Esophagus squamous epithelium (tissue), 5 donors: ENCODE measurements around the gene DDX20. TPM values are rescaled to one million over a fixed set of nuclear protein-coding genes. Genes with fewer than 3 reads are reported as not detected.

Experiments
- DNase-seq: peaks from one replicate; lab custom pipeline; 2025; lab: John Stamatoyannopoulos, UW
- H3K27ac ChIP-seq, 4 donors: fragments of 200-600 bp; sonication (generic); one replicate each; pipeline ENCODE4 v1.5.1; 2016 to 2019; ENCODE audit warnings: mild to moderate bottlenecking in 1 of 4
- H3K27me3 ChIP-seq, 4 donors: fragments of 200-600 bp; sonication (generic); 1 replicate in 3 of 4; 2 replicates in 1 of 4; pipeline versions ENCODE4 v1.5.1 to v1.6.0; 2017 to 2021; ENCODE audit warnings: antibody characterized with exemption in 1 of 4
- H3K36me3 ChIP-seq, 3 donors: fragments of 200-600 bp; sonication (generic); one replicate each; pipeline ENCODE4 v1.5.1; 2016 to 2019
- H3K4me1 ChIP-seq, 3 donors: fragments of 200-600 bp; sonication (generic); one replicate each; pipeline ENCODE4 v1.5.1; 2017 to 2019
- H3K4me3 ChIP-seq, 4 donors: fragments of 200-600 bp; sonication (generic); 1 replicate in 3 of 4; 2 replicates in 1 of 4; pipeline ENCODE4 v1.5.1; 2016 to 2019; ENCODE audit warnings: mild to moderate bottlenecking in 2 of 4, moderate library complexity in 1 of 4
- H3K9me3 ChIP-seq, 3 donors: fragments of 200-600 bp; sonication (generic); one replicate each; pipeline ENCODE4 v1.5.1; 2016 to 2019
- CTCF ChIP-seq, 6 experiments: fragments of 450-650 bp in 4 of 6; fragments of 200-600 bp in 2 of 6; sonication (generic) in 2 of 6; IDR thresholded peaks; one replicate each; pipeline ENCODE4 v1.5.1; 2016 to 2019; ENCODE audit warnings: antibody characterized with exemption in 6 of 6, mild to moderate bottlenecking in 4 of 6, moderate library complexity in 4 of 6
- POLR2A ChIP-seq, 4 donors: fragments of 450-650 bp; IDR thresholded peaks; one replicate each; pipeline ENCODE4 v1.6.1; 2017; ENCODE audit warnings: antibody characterized with exemption in 4 of 4, mild to moderate bottlenecking in 4 of 4, moderate library complexity in 3 of 4
- WGBS, 2 donors: methylation state at CpG; one replicate each; pipeline ENCODE4 v1.1.5; 2018; 5-methylcytosine and 5-hydroxymethylcytosine counted together
- intact Hi-C: fragments of 100-400 bp; cut with DNase I; formaldehyde crosslinking; loops from one replicate; pipeline ENCODE4 v1.15.0; 2022
- total RNA-seq, 4 donors: library from RNA; depleted of rRNA; stranded (reverse); fragments of >200 nt; gene quantifications; one replicate each; pipeline ENCODE4 v1.1.0, GENCODE V29; 2016
- donor health status: DM: yes; HTN: yes; CAD: no.

The DDX20 gene
- total RNA-seq, 4 donors from 2014 or later, result 7.2 to 23.8 (median 11.5) TPM

DNA sequence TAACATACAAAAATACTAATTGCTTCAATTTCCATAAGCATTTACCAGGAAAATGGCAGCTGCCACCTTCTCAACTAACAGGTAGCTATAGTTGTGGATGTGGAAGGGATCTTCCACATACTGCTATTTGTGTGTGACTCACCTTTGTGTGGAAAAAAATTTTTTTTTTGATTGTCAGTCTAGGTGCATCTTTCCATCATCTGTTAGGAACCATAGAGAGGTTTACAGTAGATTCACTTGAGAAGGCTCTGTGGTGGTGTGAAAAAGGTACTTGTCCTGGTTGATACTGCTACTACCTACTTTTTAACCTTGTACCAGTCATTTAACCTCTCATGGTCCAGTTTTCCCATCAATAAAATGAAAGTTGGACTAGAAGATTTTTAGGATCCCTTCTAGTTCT lies 12.9 kb downstream of the DDX20 start:
- Histone ChIP-seq H3K27ac (no peak overlapping the region), H3K4me1 (peaks cover 0 to 4% (median 0%) of the 10 kb centered on the region in 3 donors), H3K9me3 (no peaks in the 10 kb centered on the region), H3K36me3 (peaks cover 0 to 52% (median 0%) of the 10 kb centered on the region in 3 donors), H3K4me3 (no peak overlapping the region), H3K27me3 (no peaks in the 10 kb centered on the region)
- TF ChIP-seq POLR2A (IDR thresholded peaks at IDR 0.05) (no peak), CTCF (IDR thresholded peaks at IDR 0.05) (no peak)
- intact Hi-C loops, result no loop called here
- no peak for DNase-seq

DNA sequence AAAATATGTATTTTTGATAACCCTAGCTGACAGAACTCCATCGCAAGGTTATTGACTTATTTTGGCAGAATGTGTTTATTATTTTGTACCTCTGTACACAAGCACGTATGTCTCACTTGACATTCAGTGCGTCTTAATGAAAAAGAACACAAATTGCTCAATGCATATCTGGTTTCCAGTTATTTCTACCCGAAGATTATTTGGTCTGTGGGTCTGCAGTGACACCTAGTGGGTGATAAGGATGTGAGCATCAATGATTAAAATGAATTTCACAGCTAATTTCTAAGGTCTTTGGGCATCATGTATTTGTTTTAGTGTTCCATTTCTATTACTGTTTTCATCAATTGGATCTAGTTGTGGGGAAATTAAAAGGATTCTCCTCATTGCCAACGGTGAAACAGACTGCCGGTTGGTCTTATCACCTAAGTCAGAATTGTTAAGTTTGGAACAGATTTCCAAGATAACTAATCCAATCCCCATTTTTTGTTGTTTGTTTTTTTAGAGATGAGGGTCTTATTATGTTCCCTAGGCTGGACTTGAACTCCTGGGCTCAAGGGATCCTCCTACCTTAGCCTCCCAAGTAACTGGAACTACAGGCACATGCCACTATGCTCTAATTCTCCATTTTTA lies 13.9 kb downstream of the DDX20 start:
- H3K9me3 ChIP-seq, result no peaks in the 10 kb centered on the region
- DNase-seq, result no peak
- H3K4me3 ChIP-seq, result no peak overlapping the region
- H3K27me3 ChIP-seq, result no peaks in the 10 kb centered on the region
- TF ChIP-seq POLR2A (IDR thresholded peaks at IDR 0.05) (no peak), CTCF (IDR thresholded peaks at IDR 0.05) (peak; percentile 28 to 85 (median 75))
- 31 to 35% methylated on average over 6 of the region's 6 CpGs for WGBS, 2 donors
- no peak overlapping the region for H3K27ac ChIP-seq
- H3K36me3 ChIP-seq, result peaks cover 0 to 42% (median 0%) of the 10 kb centered on the region in 3 donors
- H3K4me1 ChIP-seq, result peaks cover 0 to 4% (median 0%) of the 10 kb centered on the region in 3 donors
- intact Hi-C loops, result no loop called here

DNA sequence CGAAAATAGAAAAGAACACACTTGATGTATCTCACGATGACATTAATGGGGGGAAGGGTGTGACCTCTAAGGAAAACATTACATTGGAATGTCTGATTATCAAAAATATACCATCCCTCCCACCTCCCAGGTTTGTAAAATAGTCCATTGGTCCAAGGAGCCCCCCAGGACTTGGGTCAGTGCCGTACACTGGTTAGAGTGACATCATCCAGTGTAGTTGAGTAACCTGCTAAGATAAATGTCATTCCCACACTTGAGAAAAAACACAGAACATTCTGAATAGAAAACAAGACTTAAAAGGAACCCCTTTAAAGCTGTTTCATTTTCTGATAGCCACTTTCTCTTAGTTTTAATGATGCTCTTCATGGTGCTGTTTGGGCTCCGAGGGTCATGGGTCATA lies 15.2 kb downstream of the DDX20 start:
- intact Hi-C loops, result no loop called here
- Histone ChIP-seq H3K9me3 (no peaks in the 10 kb centered on the region), H3K4me1 (peaks cover 0 to 4% (median 0%) of the 10 kb centered on the region in 3 donors), H3K4me3 (no peak overlapping the region), H3K27ac (no peak overlapping the region), H3K36me3 (peaks cover 0 to 29% (median 0%) of the 10 kb centered on the region in 3 donors), H3K27me3 (no peaks in the 10 kb centered on the region)
- WGBS, 2 donors, result 82% methylated on average over 4 of the region's 4 CpGs
- no peak for DNase-seq
- TF ChIP-seq POLR2A (IDR thresholded peaks at IDR 0.05) (no peak), CTCF (IDR thresholded peaks at IDR 0.05) (no peak)

DNA sequence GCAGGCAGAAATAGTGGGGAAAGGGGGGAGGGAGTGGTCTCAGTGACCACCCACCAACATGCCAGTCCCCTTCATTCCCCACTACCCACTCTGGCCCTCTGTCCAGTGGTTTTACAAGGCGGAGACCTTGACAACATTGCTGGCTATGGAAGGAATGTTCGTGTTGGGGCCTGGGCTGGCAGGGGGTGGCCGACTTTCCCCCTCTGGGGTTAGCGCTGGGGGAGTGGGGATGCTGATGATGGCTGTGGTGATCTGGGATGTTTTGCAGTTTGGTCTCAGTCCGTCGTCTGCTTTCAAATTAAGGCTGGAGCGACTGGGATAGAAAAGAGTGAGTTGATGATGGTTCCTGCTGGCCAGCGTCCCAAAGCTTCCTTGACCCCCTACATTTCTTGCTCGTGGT lies 20.3 kb downstream of the DDX20 start:
- H3K36me3 ChIP-seq, result peaks cover 0 to 6% (median 0%) of the 10 kb centered on the region in 3 donors
- TF ChIP-seq CTCF (IDR thresholded peaks at IDR 0.05) (no peak), POLR2A (IDR thresholded peaks at IDR 0.05) (no peak)
- intact Hi-C loops, result no loop called here
- DNase-seq, result no peak
- 74 to 80% methylated on average over 5 to 7 of the region's 9 CpGs for WGBS, 2 donors
- H3K9me3 ChIP-seq, result no peaks in the 10 kb centered on the region
- H3K27me3 ChIP-seq, result no peaks in the 10 kb centered on the region
- no peak overlapping the region for H3K27ac ChIP-seq
- no peaks in the 10 kb centered on the region for H3K4me1 ChIP-seq
- H3K4me3 ChIP-seq, result no peak overlapping the region

- 83 to 87% methylated on average over 2 of the region's 2 CpGs for WGBS, 2 donors
- Histone ChIP-seq H3K36me3 (peaks cover 0 to 6% (median 0%) of the 10 kb centered on the region in 3 donors), H3K4me1 (no peaks in the 10 kb centered on the region), H3K4me3 (no peak overlapping the region), H3K9me3 (no peaks in the 10 kb centered on the region), H3K27me3 (no peaks in the 10 kb centered on the region), H3K27ac (no peak overlapping the region)
- intact Hi-C loops, result no loop called here
- TF ChIP-seq POLR2A (IDR thresholded peaks at IDR 0.05) (no peak), CTCF (IDR thresholded peaks at IDR 0.05) (no peak)
- no peak for DNase-seq
Measured at GRCh38 chr1:111776391-111776790, 20.7 kb downstream of the DDX20 start.
